Neutrophil (primary cell): ENCODE results near the gene CCNYL1.

Experiments used
- H3K27ac ChIP-seq: fragments of 200-600 bp; sonication (generic); 2 replicates; pipeline ENCODE4 v1.5.1; 2016; ENCODE audit warnings: mild to moderate bottlenecking, moderate library complexity
- H3K27me3 ChIP-seq: fragments of 200-600 bp; sonication (generic); 2 replicates; pipeline ENCODE4 v1.6.0; 2016; ENCODE audit warnings: mild to moderate bottlenecking
- H3K36me3 ChIP-seq: fragments of 200-600 bp; sonication (generic); 2 replicates; pipeline ENCODE4 v1.5.1; 2017
- H3K4me1 ChIP-seq, 2 experiments: fragments of 200-600 bp in 1 of 2; sonication (generic) in 1 of 2; 1 replicate in 1 of 2; 2 replicates in 1 of 2; pipeline versions ENCODE4 v1.5.1 to v1.6.1; 2013 to 2016; ENCODE audit warnings: low read depth in 1 of 2, low read length in 1 of 2, mild to moderate bottlenecking in 1 of 2, moderate library complexity in 1 of 2; ENCODE audit not compliant: control insufficient read depth in 1 of 2, insufficient read depth in 1 of 2
- H3K4me3 ChIP-seq, 2 experiments: fragments of 200-600 bp in 1 of 2; sonication (generic) in 1 of 2; 1 replicate in 1 of 2; 2 replicates in 1 of 2; pipeline ENCODE4 v1.5.1; 2013 to 2016; ENCODE audit warnings: low read depth in 1 of 2, low read length in 1 of 2, mild to moderate bottlenecking in 1 of 2, moderate library complexity in 1 of 2
- H3K9me3 ChIP-seq: fragments of 200-600 bp; sonication (generic); 2 replicates; pipeline ENCODE4 v1.5.1; 2016
- CTCF ChIP-seq: fragments of 200-600 bp; sonication (generic); IDR thresholded peaks from 2 replicates; pipeline ENCODE4 v1.5.1; 2016; ENCODE audit warnings: antibody characterized with exemption

Gene CCNYL1

DNA sequence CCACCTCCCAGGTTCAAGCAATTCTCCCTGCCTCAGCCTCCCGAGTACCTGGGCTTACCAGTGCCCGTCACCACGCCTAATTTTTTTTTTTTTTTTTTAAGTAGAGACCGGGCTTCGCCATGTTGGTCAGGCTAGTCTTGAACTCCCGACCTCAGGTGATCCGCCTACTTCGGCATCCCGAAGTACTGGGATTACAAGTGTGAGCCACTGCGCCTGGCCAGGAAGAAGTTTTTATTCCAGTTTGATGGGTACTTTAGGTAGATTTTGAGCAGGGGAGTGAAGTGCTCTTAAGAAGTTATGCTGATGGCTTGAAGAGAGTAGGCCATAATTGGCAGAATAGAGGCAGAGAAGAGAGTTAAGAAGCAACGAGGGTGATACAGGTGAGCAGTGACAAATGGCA lies 33.0 kb downstream of the CCNYL1 start:
- H3K27ac ChIP-seq, result no peak overlapping the region
- TF ChIP-seq CTCF, result no peak
- H3K36me3 ChIP-seq, result peaks cover 58% of the 10 kb centered on the region
- no peaks in the 10 kb centered on the region for H3K9me3 ChIP-seq
- no peaks in the 10 kb centered on the region for H3K4me1 ChIP-seq
- H3K27me3 ChIP-seq, result no peaks in the 10 kb centered on the region
- no peak overlapping the region for H3K4me3 ChIP-seq

- no peaks in the 10 kb centered on the region for H3K9me3 ChIP-seq
- H3K36me3 ChIP-seq, result peaks cover 67% of the 10 kb centered on the region
- peak; percentile 75 for TF ChIP-seq CTCF
- H3K4me3 ChIP-seq, result no peak overlapping the region
- H3K27me3 ChIP-seq, result no peaks in the 10 kb centered on the region
- no peaks in the 10 kb centered on the region for H3K4me1 ChIP-seq
- no peak overlapping the region for H3K27ac ChIP-seq
These were observed 34.7 kb downstream of the CCNYL1 start for GRCh38 chr2:207746131-207746530.

GRCh38 chr2:207747653-207748560 lies 36.5 kb downstream of the CCNYL1 start:
- Histone ChIP-seq H3K36me3 (peaks cover 71% of the 10 kb centered on the region), H3K27me3 (no peaks in the 10 kb centered on the region), H3K27ac (no peak overlapping the region), H3K4me3 (no peak overlapping the region), H3K4me1 (no peaks in the 10 kb centered on the region), H3K9me3 (no peaks in the 10 kb centered on the region)
- TF ChIP-seq CTCF, result no peak

DNA sequence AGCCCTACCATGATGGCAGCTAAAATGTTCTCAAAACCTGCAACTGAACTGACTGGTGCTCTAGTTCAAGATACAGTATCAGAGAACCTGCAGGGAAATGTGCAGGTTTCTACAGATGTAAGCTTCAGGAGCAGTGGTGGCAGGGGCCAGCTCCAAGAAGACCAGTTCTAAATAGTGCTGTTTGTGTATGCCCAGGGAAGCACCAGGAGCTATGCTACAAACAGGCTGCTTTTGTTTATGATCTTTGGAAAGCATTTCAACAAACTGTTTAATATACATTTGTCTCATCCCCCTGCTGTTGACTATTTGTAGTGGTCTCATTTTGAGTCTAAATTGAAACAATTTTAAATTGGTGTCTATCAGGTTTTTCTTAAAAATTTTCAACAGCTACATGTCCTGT lies 37.6 kb downstream of the CCNYL1 start:
- no peaks in the 10 kb centered on the region for H3K27me3 ChIP-seq
- H3K9me3 ChIP-seq, result no peaks in the 10 kb centered on the region
- H3K27ac ChIP-seq, result no peak overlapping the region
- H3K36me3 ChIP-seq, result peaks cover 75% of the 10 kb centered on the region
- no peaks in the 10 kb centered on the region for H3K4me1 ChIP-seq
- no peak overlapping the region for H3K4me3 ChIP-seq
- no peak for TF ChIP-seq CTCF

DNA sequence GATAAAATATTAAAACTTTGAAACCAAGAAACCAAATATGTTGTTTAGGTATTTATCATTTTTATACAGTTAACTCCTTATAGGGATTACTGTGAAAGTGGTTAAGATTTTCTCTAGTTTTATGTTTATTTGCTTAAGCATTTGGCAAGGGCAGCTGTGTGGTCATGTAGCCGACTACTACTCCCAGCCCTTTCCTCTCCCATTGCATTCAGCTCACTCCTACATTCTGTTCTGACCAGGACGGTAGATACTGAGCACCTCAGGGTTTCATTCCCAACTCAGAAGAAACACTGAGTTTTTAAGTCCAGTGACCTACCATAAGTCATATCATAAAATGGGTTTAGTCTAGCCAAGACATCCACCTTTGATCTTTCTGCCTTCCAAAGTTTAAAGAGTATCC lies 38.4 kb downstream of the CCNYL1 start:
- H3K4me3 ChIP-seq, result no peak overlapping the region
- H3K36me3 ChIP-seq, result peaks cover 74% of the 10 kb centered on the region
- no peak overlapping the region for H3K27ac ChIP-seq
- no peak for TF ChIP-seq CTCF
- H3K4me1 ChIP-seq, result no peaks in the 10 kb centered on the region
- no peaks in the 10 kb centered on the region for H3K27me3 ChIP-seq
- no peaks in the 10 kb centered on the region for H3K9me3 ChIP-seq
